GM23338 (cell line): ENCODE results near the gene MYH13. TPM values are rescaled to one million over a fixed set of nuclear protein-coding genes. Genes with fewer than 3 reads are reported as not detected.

Experiments
- ATAC-seq: fragments of 200-7000 bp; cut with Tn5 transposase; 3 replicates; pipeline ENCODE4 v1.9.1; 2020
- DNase-seq: peaks from one replicate; pipeline ENCODE4 v3.0.0-alpha.2; 2015; ENCODE audit warnings: low spot score
- H2AFZ ChIP-seq: fragments of 200-600 bp; sonication (generic); 2 replicates; pipeline ENCODE4 v1.8.0; 2016; ENCODE audit warnings: antibody characterized with exemption, mild to moderate bottlenecking, moderate library complexity
- H3F3A ChIP-seq: fragments of 200-600 bp; sonication (generic); replicated peaks from 2 replicates; pipeline ENCODE4 v1.8.0; 2017; ENCODE audit warnings: antibody characterized with exemption, mixed run types, low read depth
- H3K27ac ChIP-seq: fragments of 200-600 bp; sonication (generic); 2 replicates; pipeline ENCODE4 v1.6.1; 2016; ENCODE audit warnings: low read depth
- H3K27me3 ChIP-seq: fragments of 200-600 bp; sonication (generic); 2 replicates; pipeline ENCODE4 v1.8.0; 2016; ENCODE audit warnings: mild to moderate bottlenecking, mixed run types, moderate library complexity; ENCODE audit not compliant: insufficient read depth
- H3K36me3 ChIP-seq: fragments of 200-600 bp; sonication (generic); 2 replicates; pipeline ENCODE4 v1.8.0; 2016; ENCODE audit warnings: mild to moderate bottlenecking; ENCODE audit not compliant: insufficient read depth
- H3K4me1 ChIP-seq: fragments of 200-600 bp; sonication (generic); 2 replicates; pipeline ENCODE4 v1.8.0; 2016; ENCODE audit warnings: mild to moderate bottlenecking, moderate library complexity; ENCODE audit not compliant: insufficient read depth
- H3K4me2 ChIP-seq: fragments of 200-600 bp; sonication (generic); 2 replicates; pipeline ENCODE4 v1.7.1; 2017; ENCODE audit warnings: mixed run types
- H3K4me3 ChIP-seq: fragments of 200-600 bp; sonication (generic); 2 replicates; pipeline ENCODE4 v1.6.1; 2016; ENCODE audit warnings: mixed run types
- H3K79me2 ChIP-seq: fragments of 200-600 bp; sonication (generic); replicated peaks from 2 replicates; pipeline ENCODE4 v1.8.0; 2017; ENCODE audit warnings: mild to moderate bottlenecking; ENCODE audit not compliant: insufficient read depth
- H3K9me2 ChIP-seq: fragments of 200-600 bp; sonication (generic); 2 replicates; pipeline ENCODE4 v1.8.0; 2017; ENCODE audit not compliant: insufficient read depth
- H4K20me1 ChIP-seq: fragments of 200-600 bp; sonication (generic); replicated peaks from 2 replicates; pipeline ENCODE4 v1.8.0; 2017; ENCODE audit warnings: mild to moderate bottlenecking; ENCODE audit not compliant: insufficient read depth
- H3K27ac Mint-ChIP-seq: 2 replicates; pipeline ENCODE4 v1.8.0; 2020; ENCODE audit warnings: inconsistent platforms, mild to moderate bottlenecking, moderate library complexity, mixed read lengths
- H3K27me3 Mint-ChIP-seq: 3 replicates; pipeline ENCODE4 v1.8.0; 2022; ENCODE audit warnings: low read depth, mild to moderate bottlenecking, moderate library complexity, mixed read lengths, inconsistent platforms; ENCODE audit not compliant: insufficient read depth, poor library complexity
- H3K36me3 Mint-ChIP-seq: 3 replicates; pipeline ENCODE4 v1.8.0; 2021; ENCODE audit warnings: low read depth, mild to moderate bottlenecking, inconsistent platforms, moderate library complexity, mixed read lengths
- H3K4me1 Mint-ChIP-seq: 3 replicates; pipeline ENCODE4 v1.8.0; 2020; ENCODE audit warnings: mild to moderate bottlenecking, inconsistent platforms, mixed read lengths
- H3K4me3 Mint-ChIP-seq: 3 replicates; pipeline ENCODE4 v1.8.0; 2021; ENCODE audit warnings: moderate library complexity, mild to moderate bottlenecking, inconsistent platforms, mixed read lengths
- H3K9me3 Mint-ChIP-seq: 3 replicates; pipeline ENCODE4 v1.8.0; 2020; ENCODE audit warnings: moderate library complexity, mild to moderate bottlenecking, inconsistent platforms, mixed read lengths
- CTCF ChIP-seq, 2 experiments: fragments of 200-600 bp in 1 of 2; sonication (generic) in 1 of 2; conservative IDR thresholded peaks; 2 replicates each; pipeline versions ENCODE4 v1.5.1 to v1.6.1; 2016 to 2017; ENCODE audit warnings: antibody characterized with exemption in 2 of 2, low read depth in 2 of 2, mild to moderate bottlenecking in 2 of 2, moderate library complexity in 1 of 2
- ETS1 ChIP-seq: IDR thresholded peaks from 2 replicates; pipeline ENCODE4 v1.6.1; 2016; ENCODE audit warnings: antibody characterized with exemption
- EZH2 ChIP-seq: fragments of 200-600 bp; sonication (generic); IDR thresholded peaks from one replicate; pipeline ENCODE4 v1.8.0; 2017; ENCODE audit warnings: antibody characterized with exemption, mild to moderate bottlenecking, low read depth; ENCODE audit not compliant: unreplicated experiment
- EZH2phosphoT487 ChIP-seq: fragments of 200-600 bp; sonication (generic); IDR thresholded peaks from one replicate; pipeline ENCODE4 v1.8.1; 2018; ENCODE audit warnings: antibody characterized with exemption; ENCODE audit not compliant: unreplicated experiment
- JUNB ChIP-seq: IDR thresholded peaks from one replicate; pipeline ENCODE4 v1.6.1; 2016; ENCODE audit warnings: antibody characterized with exemption; ENCODE audit not compliant: unreplicated experiment
- POLR2AphosphoS5 ChIP-seq: IDR thresholded peaks from 2 replicates; pipeline ENCODE4 v1.6.1; 2016; ENCODE audit warnings: antibody characterized with exemption, low read depth
- ZNF114 ChIP-seq: fragments of 250-450 bp; sonication (Bioruptor Pico); IDR thresholded peaks from 2 replicates; pipeline ENCODE4 v1.5.0; 2020; ENCODE audit warnings: mild to moderate bottlenecking, moderate library complexity
- ZNF331 ChIP-seq: fragments of 250-450 bp; sonication (Bioruptor Pico); IDR thresholded peaks from 2 replicates; pipeline ENCODE4 v1.5.0; 2020; ENCODE audit warnings: low read depth, mild to moderate bottlenecking, moderate library complexity
- ZNF462 ChIP-seq: fragments of 250-450 bp; sonication (Bioruptor Pico); IDR thresholded peaks from 2 replicates; pipeline ENCODE4 v1.5.0; 2020; ENCODE audit warnings: mild to moderate bottlenecking, moderate library complexity
- polyA plus RNA-seq: library from polyadenylated mRNA; unstranded; fragments of >200 nt; fragmentation: Nextera tagmentation; extraction: Ambion mirVana; gene quantifications from 2 replicates; pipeline ENCODE4 v1.2.1, GENCODE V29; 2016
- total RNA-seq: library from RNA; depleted of rRNA; stranded (reverse); fragments of >200 nt; shearing (Covaris generic); gene quantifications from 2 replicates; pipeline ENCODE4 v1.2.3, GENCODE V29; 2014
- TF ChIP-seq, protein P1 (sequence below): IDR thresholded peaks from one replicate; pipeline ENCODE4 v1.6.1; 2018; ENCODE audit warnings: antibody characterized with exemption; ENCODE audit not compliant: unreplicated experiment

The MYH13 gene
- total and polyA plus RNA-seq, 2 experiments from 2014 or later: not detected

GRCh38 chr17:10297691-10298090 lies 75.1 kb downstream of the MYH13 start:
- Histone ChIP-seq H3K9me2 (0 out of 2 replicates have a peak, but pooled peaks cover 17% of the 10 kb centered on the region), H3K4me3 (no peak overlapping the region), H4K20me1 (no peaks in the 10 kb centered on the region), H3K27me3 (no peaks in the 10 kb centered on the region), H3K4me1 (no peaks in the 10 kb centered on the region), H3K4me2 (no peak overlapping the region), H3F3A (no peaks in the 10 kb centered on the region), H3K79me2 (no peaks in the 10 kb centered on the region), H3K27ac (no peak overlapping the region), H3K36me3 (no peaks in the 10 kb centered on the region), H2AFZ (no peak overlapping the region)
- DNase-seq (no peak), ATAC-seq (no peak)
- no peaks in the 10 kb centered on the region for H3K36me3 Mint-ChIP-seq
- H3K9me3 Mint-ChIP-seq: no peaks in the 10 kb centered on the region
- H3K27ac Mint-ChIP-seq: no peak overlapping the region
- TF ChIP-seq ZNF462 (CRISPR knock-in tag) (no peak), EZH2 (no peak), POLR2AphosphoS5 (no peak), ZNF331 (no peak), JUNB (no peak), CTCF (conservative IDR thresholded peaks at IDR 0.05; ENCODE audit: low read depth in 2 of 2) (no peak), EZH2phosphoT487 (no peak), ETS1 (no peak), ZNF114 (CRISPR knock-in tag) (no peak)
- TF ChIP-seq, protein P1, sequence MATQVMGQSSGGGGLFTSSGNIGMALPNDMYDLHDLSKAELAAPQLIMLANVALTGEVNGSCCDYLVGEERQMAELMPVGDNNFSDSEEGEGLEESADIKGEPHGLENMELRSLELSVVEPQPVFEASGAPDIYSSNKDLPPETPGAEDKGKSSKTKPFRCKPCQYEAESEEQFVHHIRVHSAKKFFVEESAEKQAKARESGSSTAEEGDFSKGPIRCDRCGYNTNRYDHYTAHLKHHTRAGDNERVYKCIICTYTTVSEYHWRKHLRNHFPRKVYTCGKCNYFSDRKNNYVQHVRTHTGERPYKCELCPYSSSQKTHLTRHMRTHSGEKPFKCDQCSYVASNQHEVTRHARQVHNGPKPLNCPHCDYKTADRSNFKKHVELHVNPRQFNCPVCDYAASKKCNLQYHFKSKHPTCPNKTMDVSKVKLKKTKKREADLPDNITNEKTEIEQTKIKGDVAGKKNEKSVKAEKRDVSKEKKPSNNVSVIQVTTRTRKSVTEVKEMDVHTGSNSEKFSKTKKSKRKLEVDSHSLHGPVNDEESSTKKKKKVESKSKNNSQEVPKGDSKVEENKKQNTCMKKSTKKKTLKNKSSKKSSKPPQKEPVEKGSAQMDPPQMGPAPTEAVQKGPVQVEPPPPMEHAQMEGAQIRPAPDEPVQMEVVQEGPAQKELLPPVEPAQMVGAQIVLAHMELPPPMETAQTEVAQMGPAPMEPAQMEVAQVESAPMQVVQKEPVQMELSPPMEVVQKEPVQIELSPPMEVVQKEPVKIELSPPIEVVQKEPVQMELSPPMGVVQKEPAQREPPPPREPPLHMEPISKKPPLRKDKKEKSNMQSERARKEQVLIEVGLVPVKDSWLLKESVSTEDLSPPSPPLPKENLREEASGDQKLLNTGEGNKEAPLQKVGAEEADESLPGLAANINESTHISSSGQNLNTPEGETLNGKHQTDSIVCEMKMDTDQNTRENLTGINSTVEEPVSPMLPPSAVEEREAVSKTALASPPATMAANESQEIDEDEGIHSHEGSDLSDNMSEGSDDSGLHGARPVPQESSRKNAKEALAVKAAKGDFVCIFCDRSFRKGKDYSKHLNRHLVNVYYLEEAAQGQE: no peak
- no peaks in the 10 kb centered on the region for H3K27me3 Mint-ChIP-seq
- H3K4me1 Mint-ChIP-seq: no peaks in the 10 kb centered on the region
- H3K4me3 Mint-ChIP-seq: no peak overlapping the region
